GM19324 (cell line): Measurements from ENCODE around the gene CRYZ.

Experiments used
- ATAC-seq: cut with Tn5 transposase; IDR thresholded peaks from one replicate; pipeline ENCODE4 v1.9.1; 2021; ENCODE audit warnings: mild to moderate bottlenecking, moderate library complexity; ENCODE audit not compliant: unreplicated experiment, low FRiP score

CRYZ gene

DNA sequence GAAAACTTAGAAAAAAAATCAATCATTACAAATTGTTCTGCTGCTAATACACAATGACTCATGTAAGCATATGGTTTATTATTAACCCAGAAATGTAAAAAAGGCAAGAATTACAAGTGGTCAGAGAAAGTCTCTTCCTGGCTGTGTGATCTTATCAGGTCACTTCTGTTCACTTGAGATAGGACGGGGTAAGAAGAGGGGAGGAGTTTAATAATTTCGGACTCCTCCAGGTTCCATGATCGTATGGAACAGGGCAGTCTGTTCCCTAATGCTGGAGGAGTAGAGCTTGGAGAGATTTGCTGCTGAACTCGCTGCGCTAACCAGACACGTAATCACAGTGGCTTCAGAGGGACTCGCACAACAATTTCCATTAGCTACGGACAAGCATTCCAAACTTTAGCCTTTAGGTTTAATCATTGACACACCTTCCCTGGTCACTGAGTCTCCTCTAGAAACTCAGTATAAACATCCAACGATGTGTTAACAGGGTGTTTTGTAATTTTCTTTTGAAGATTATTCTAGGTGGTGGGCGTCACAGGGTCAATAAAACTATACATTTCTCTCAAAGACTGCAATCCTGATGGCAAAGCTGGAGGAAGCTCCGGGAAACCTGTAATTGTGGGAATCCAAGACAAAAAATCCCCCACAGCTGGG is 1.3 kb downstream of the CRYZ start:
- ATAC-seq, result peak; percentile 16

DNA sequence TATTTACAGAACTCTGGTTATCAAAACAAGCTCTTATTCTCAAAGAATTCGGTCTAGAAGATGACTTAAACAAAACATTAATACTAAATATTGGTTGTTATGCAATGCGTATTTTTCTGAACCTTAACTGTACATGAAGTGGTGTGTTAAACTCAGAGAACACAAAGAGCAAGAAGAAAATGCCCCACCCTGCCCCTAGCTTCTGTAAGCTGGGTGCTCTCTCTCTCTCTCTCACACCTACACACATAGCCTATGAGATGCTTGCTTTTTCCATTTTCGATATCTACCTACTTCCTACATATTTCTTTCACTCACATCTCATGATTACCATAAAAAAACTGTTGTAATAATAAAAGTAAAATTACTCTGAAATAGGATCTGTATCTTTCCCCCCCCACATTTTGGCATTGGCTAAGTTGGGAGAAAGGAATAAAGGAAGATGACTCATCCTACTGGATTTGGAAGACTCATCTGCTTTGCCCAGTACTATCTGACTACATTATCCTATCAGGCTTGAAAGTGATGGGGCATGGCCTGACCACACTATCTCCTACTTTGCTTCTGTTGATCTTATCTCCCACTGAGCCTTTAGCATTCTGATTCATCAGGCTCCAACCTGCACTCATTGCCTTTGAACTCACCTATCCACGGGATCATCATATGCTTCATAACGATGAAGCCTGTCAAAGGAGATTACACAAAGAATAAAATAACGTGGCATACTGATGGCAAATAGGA is 2.9 kb downstream of the CRYZ start:
- no peak for ATAC-seq

DNA sequence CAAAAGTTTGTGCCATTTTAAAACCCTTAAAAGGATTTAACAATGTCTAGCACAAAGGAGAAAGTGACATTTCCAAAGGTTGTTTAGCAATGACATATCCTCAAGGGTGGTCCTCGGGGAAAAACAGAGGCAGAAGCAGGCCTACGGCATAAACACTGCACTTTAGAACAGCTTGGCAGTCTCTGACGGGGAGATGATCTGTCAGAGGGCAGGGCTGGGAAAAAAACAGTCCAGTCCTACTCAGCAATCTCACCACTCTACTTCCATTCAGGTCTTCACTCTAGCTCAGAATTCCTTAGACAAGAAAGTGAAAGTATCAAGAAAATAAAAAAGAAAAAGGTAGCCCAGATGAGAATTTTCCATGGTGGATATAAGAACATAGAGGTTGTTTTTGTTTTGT is 4.1 kb downstream of the CRYZ start:
- no peak for ATAC-seq

DNA sequence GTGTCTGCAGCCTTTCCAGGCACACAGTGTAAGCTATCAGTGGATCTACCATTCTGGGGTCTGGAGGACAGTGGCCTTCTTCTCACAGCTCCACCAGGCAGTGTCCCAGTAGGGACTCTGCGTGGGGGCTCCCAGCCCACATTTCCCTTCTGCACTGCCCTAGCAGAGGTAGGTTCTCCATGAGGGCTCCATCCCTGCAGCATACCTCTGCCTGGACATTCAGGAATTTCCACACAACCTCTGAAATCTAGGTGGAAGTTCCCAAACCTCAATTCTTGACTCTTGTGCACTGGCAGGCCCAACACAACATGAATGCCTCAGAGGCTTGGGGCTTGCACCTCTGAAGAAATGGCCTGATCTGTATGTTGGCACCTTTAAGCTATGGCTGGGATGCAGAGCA is 6.8 kb downstream of the CRYZ start:
- no peak for ATAC-seq

DNA sequence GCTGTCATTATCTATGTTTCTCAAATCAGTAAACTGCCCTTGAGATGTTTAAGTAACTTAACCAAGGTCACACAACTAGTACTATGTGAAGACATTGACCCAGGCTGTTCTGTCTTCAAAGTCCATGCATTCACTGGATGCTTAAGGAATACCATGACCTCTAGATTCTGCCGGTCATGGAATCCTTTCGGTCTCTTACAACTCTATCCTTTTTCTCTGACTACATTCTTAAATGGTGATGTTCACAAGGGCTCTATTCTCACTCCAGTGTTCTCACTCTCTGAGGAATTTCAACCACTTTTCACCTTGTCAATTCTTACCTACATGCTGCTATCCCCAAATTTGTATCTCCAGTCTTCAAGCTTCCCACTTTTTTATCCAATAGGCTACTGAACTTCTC is 15.2 kb downstream of the CRYZ start:
- ATAC-seq, result no peak

DNA sequence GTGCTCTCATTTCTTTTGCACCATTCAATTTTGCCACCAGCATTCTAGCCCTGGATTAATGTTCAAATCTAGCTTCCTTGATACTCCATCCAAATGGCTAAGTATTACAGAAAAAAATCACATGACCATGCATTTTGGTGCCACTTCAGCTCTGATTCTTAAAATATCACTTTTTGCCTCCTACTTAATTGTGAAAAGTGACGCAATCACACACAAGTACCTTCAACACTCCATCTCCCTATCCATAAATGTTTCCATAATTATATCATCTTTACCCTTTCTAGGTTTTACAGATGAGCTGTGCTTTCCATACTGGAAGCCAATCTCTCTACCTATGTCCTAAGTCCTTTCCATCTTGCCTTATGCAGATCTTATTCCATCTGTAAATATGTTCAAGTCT is 16.0 kb downstream of the CRYZ start:
- no peak for ATAC-seq

DNA sequence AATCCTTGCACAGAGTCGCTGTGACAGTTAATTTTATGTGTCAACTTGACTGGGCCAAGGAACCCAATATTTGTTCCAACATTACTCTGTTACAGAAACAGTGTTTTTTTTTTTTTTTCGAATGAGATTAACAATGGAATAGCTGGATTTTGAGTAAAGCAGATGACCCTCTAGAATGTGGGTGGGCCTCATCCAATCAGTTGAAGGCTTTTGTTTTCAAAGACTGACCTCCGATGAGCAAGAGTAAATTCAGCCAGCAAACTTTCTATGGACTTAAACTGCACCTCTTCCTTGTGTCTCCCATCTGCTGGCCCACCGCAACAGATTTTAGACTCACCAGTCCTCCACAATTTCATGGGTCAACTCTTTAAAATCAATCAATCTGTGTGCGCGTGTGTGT is 17.0 kb downstream of the CRYZ start:
- ATAC-seq, result no peak

DNA sequence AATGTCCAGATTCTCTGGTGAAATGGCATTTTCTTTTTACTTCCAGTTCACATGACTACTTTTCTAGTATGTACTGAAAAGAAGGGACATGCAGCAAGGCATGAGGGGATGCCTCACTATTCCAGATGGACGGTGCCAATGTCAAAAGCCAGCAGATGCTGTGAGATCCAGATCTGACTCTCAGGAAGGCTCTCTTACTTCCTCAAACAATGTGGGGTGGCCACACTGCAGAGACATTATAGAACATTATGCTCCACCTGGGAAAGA is 17.7 kb downstream of the CRYZ start:
- ATAC-seq, result no peak

DNA sequence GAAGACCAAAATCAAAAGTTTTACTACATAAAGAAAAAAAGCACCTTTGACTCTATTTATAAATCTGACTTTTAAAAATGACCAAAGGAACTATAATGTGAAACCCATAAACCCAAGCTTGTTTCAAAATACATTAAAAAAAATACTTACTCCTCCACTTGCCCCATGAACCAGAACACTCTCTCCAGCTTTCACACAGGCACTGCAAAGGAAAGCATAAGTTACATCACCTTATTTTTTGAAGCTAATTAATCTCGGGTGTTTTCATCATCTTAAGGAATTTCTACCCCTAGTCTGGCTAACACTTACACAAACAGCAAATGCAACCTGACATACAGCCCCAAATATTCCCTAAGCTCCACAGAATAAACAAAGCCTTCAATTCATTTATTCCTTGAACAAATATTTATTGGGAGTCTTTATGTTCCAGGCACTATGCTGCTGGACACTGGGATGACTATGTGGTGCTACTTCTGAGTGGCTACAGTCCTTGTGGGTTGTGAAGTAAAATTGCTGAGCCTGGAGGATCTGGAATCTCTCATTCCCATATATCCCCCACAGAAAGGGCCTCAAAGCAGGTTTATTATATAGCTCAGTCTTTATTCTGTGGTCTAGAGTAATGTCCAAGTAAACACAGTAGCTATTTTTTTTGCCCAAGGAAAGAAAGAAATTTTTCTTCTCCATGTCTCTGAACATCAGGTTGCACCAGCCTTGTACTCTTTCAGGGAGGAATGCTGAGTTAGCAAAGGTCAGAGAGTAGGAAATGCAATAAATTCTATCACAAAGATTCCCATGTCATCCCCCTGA is 18.2 kb downstream of the CRYZ start:
- no peak for ATAC-seq

DNA sequence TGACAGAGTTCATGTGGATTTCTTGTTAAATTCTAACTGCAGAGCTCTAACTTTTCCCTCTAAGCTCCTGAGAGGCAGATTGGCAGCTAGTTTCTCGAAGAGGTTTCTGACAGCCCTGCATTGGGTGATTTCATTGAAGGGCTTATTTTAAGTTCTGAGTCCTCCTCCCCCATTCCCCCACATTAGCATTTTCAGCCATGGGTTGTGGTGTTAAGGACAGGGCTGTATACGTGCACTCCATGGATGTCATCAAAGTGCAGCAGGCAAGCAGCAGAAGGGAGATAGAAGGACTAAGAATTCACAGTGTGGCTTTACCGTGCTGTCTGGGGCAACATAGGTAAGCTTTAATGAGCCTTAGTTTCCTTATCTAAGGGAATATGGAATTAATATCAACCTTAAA is 19.0 kb downstream of the CRYZ start:
- no peak for ATAC-seq

DNA sequence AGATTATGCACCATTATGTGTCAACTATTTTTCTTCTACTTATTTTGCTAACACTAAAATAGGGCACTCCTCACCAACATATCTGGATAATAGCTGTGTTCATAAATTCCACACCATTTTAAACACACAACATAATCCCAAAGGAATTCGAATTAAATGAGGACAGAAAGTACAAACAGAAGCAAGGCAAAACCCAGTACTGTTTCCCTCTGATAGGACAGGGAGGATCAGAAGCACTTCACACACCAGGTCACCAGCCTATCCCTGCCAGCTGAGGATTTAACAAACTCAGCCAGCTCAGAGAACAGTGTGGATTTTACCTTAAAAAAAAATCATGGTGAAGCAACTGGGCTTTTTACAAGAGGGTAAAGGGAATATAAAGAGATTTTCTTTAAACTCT is 20.0 kb downstream of the CRYZ start:
- ATAC-seq, result no peak

DNA sequence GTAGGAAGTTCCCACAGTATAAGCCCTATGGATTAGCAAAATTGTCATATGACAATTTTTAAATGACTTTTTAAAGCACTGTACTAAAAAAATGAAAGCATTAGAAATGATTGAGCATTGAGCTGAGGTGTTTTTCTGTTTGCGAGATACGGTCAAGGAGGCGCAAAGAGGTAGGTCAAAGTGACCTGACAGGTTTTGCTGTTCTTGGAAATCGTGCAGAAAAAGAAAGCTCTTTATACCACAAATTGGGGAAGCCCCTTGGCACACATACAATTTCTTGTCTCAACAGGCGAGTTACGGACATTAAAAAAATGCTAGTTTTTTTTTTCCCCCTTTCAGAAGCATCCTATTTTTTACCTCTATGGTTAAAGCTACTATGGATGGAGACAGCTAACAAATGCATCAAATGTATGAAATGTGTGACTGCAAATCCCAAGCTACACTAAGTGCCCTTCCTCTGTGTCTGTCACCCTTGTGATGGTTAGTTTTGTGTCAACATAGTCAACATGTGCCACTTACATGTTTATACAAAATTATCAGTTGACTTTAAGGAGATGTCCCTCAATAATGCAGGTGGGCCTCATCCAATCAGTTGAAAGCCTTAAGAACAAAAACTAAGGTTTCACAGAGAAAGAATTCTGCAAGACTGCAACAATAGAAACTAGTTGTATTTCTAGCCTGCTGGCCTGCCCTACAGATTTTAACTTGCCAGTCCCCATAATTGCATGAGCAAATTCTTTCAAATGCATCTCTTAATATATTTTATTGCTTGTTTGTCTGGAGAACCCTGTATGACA is 29.3 kb downstream of the CRYZ start:
- ATAC-seq, result no peak

DNA sequence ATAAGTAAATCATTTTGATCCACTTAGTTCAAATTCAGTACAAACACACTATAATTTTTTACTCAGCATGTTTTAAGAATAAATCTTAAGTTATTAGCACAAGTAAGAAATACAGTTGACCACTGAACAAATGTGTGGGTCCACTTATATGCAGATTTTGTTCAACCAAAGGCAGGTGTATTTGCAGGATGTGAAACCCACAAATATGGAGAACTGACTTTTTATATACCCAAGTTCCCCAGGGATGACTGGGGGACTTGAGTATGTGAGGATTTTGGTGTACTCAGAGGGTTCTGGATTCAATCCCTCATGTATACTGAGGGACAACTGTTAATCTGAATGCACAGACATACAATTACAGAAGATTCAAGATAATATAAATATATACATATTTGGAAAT is 33.5 kb downstream of the CRYZ start:
- ATAC-seq, result no peak

DNA sequence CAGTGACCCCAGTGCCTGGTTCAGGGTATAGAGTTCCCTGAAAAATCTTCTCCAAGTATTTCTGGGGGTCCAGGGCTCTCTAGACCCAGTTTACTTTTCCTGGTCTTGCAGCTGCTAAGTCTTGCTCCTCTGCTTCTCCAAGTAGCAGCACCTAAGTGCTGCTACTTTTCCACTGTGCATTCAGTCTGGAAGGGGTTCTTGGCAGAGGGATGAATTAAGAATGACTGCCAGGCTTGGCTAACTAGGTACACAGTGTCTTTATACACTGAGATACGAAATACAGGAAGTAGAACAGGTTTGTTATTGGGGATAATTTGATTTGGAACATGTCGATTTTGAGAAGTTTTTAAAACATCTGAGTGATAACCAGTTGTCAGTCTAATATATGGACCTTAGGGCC is 35.0 kb downstream of the CRYZ start:
- no peak for ATAC-seq

DNA sequence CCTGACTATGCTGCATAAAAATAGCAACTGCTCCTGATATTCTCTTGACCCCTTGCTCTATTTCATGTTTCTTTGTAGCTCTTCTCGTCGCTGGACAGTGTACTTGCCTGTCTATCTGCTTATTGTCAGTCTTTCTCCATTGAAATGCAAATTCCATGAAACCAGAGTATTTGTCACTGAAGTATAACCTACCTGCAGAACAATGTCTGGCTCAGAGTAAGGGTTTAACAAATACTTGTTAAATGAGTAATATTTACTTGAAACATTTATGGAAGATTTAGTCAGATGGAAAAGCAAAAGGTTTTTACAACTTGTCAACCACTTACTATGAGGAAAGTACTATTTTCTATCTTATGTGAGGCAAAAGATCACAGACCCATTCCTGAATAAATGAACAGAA is 39.4 kb downstream of the CRYZ start:
- no peak for ATAC-seq

DNA sequence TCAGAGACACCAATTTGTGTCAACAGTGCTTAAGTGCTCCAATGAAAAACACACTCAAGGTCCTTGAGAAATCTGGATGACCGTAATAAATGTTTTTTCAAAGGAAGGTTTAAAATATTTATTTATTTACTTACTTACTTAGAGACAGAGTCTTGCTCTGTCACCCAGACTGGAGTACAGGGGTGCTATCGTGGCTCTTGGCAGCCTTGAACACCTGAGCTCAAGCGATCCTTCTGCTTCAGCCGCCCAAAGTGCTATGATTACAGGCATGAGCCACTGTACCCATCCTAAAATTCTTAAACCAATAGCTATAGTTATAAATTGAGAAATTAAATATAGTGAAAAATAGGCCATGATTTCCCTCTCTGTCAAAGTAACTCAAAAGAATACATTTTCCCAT is 41.9 kb downstream of the CRYZ start:
- no peak for ATAC-seq

DNA sequence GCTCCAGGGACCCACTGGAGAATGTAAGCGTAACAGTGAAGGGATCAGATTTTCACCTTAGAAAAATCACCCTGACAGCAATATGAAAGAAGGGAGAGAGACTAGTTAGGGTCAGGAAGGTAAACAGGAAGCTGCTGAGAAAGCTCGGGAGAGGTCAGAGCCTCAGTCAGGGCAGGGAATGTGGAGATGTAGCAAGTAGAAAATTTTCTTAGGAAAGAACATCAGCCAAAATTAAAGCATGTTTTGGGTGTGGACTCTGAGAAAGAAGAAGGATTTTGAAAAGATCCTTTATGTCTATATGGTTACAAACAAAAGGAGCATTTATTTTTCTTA is 42.5 kb downstream of the CRYZ start:
- no peak for ATAC-seq

DNA sequence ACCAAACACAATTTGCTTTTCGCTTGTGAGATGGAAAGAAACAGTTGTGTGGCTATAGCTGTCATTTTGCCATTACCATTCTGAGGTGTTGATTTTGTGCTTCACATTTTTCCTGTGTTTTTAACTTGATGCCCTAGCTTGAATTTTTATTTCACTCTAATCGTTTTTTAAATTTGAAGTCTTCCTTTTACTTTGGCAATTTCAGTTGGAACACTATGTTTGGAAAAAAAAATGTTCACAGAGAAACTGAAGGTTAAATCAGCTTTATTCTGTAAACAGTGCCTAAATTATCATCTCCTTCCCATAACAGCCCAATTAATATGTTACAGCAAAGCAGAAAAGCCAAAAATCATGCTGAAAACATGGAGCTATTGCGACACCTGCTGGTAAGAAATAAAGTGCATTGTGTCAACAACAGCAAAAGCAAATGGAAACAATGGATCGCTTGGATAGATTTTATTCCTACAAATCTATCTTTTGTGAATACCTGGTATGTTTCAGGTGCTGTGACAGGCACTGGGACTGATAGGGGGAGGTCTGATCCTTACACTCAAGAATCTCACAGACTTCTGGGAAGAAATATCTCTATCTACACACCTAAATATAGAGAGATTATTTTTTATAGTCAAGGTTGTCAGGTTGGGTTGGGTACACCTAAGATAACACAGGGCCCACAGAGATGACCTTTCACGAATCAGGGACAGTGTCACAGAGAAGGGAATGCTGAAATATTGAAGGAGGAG is 43.1 kb downstream of the CRYZ start:
- no peak for ATAC-seq

DNA sequence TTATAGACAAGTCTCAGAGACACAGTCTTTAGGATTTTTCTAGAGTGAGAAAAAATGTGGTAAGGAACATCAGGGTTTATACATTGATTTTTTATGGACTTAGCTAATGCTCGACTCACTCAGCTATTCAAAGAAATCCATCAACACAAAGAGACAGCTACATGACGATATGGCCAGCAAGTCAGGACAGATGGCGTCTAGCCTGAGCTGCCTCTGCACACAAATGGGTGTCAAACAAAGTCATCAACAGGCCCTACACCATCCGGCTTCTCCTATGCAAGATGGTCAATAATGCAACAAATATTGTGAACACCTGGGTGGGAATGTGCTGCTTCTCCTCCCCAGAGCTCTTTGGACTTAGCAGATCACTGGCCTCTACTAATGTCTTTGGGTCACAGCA is 45.9 kb downstream of the CRYZ start:
- ATAC-seq, result no peak

DNA sequence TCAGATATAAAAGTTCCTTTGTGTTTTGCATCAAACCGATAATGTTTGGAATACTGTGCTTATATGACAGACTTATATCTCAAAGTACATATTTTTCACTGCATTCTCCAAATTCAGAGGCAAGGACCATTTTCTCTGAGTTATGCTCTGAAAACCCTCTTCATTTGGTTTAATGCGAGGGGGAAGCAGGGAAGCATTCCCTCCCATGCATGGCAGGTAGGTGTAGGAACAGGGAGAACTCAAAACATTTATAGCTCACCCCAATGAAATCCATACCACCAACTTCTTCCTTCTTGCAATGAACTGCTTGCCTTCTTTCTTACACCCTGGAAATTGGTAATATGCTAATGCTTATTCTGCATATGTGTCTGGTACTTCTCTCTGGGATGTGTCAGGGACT is 48.5 kb downstream of the CRYZ start:
- ATAC-seq, result no peak

DNA sequence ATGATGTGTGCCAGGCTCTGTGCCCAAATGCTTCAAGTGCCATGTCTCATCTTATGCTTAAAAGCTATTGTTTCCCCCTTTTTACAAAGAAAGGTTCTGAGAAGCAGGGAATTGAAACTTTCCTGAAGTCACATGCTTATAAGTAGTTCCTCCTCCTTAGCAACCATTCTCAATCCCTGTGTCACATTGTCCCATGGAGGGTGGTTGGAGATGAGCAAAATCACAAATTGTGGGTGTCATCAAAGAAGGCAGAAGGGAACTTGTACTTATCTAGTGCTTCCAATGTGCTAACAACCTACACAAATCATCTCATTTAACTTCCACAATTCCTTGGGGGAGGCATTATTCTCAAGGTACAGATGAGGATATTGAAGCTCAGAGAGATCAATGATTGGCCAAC is 49.2 kb downstream of the CRYZ start:
- no peak for ATAC-seq
